Measurements from ENCODE around the gene CPNE7. TPM values are rescaled to one million over a fixed set of nuclear protein-coding genes. Genes with fewer than 3 reads are reported as not detected.

The CPNE7 gene
- total and polyA plus RNA-seq, 2 donors (not counting 1 experiment from before 2014, with no cell fraction given): 0.51 to 0.76 TPM

DNA sequence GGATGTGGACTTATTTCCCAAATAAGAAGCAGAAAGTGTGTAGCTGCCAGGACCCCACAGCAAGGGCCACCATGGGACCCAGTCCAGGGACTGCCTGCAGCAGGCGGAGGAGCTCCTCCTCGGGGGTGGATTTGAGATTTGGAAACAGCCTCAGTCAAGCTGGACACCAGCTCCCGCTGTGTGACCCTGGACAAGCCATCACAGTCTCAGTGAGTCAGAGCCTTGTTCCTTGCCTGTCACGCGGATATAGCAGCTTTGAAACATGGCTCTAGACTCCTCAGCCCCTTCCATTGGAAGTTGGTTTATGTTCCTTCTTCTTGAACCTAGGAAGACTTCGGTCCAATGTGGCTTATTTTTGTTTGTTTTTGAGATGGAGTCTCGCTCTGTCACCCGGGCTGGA is 25.4 kb downstream of the CPNE7 start:
- no peak overlapping the region for H2AFZ ChIP-seq (ENCODE audit: insufficient read depth, low read depth, low read length, poor library complexity, severe bottlenecking)
- no peaks in the 10 kb centered on the region for H3K9me3 ChIP-seq (ENCODE audit: control extremely low read depth in 1 of 3, control insufficient read depth in 2 of 3, insufficient read depth in 1 of 3, low read length in 2 of 3)
- H3K27ac Mint-ChIP-seq: no peak overlapping the region
- H3K27me3 Mint-ChIP-seq: peaks cover 4% of the 10 kb centered on the region
- H3K4me3 ChIP-seq (ENCODE audit: control extremely low read depth in 1 of 5, extremely low read depth in 1 of 5, insufficient read depth in 1 of 5, low read depth in 2 of 5, low read length in 4 of 5): no peak overlapping the region
- ATAC-seq (ENCODE audit: low read depth): no peak
- ChIA-PET POLR2A (no interaction called here), CTCF (interaction anchor here (1.1 to 1.4 kb wide), 2 partner anchors 14 to 35 kb away, joined by 3 to 4 read pairs; no protein-coding TSS in a partner anchor)
- H3K4me1 Mint-ChIP-seq: peaks cover 7% of the 10 kb centered on the region
- no peaks in the 10 kb centered on the region for H3K36me3 ChIP-seq (replicated peaks in 1 of 2; ENCODE audit: control extremely low read depth in 1 of 2, control insufficient read depth in 1 of 2, extremely low read depth in 1 of 2, insufficient read depth in 2 of 2, low read length in 1 of 2)
- H3K4me2 ChIP-seq (replicated peaks; ENCODE audit: low read depth, low read length, poor library complexity, severe bottlenecking): no peak overlapping the region
- H3K79me2 ChIP-seq (ENCODE audit: control insufficient read depth, insufficient read depth, low read length): no peaks in the 10 kb centered on the region
- no peak for DNase-seq
- no peak overlapping the region for H3K9ac ChIP-seq (ENCODE audit: low read length)
- TF ChIP-seq CTCF (IDR thresholded peaks at IDR 0.05): no peak
- no peak for TF ChIP-seq EZH2 (IDR thresholded peaks at IDR 0.05; ENCODE audit: borderline replicate concordance, insufficient read depth, low read depth, low read length, poor library complexity, severe bottlenecking)
- H4K20me1 ChIP-seq (ENCODE audit: control insufficient read depth, insufficient read depth, low read length, poor library complexity, severe bottlenecking): no peaks in the 10 kb centered on the region
- H3K27me3 ChIP-seq (replicated peaks in 1 of 4; ENCODE audit: control extremely low read depth in 1 of 4, control insufficient read depth in 3 of 4, insufficient read depth in 4 of 4, low read length in 3 of 4): peaks cover 0 to 14% (median 0%) of the 10 kb centered on the region in 4 experiments
- 88% methylated on average over 8 of the region's 8 CpGs for WGBS (ENCODE audit: insufficient coverage)
- H3K9me3 Mint-ChIP-seq (ENCODE audit: insufficient read depth): no peaks in the 10 kb centered on the region
- peaks cover 7 to 10% of the 10 kb centered on the region in 2 donors for H3K4me1 ChIP-seq (ENCODE audit: control insufficient read depth in 2 of 2, insufficient read depth in 2 of 2, low read length in 2 of 2)
- H3K27ac ChIP-seq (ENCODE audit: low read length in 2 of 2): no peak overlapping the region
- intact Hi-C loops (cut with micrococcal nuclease): no loop called here
- H3K4me3 Mint-ChIP-seq: no peak overlapping the region

- CTCF ChIA-PET: interaction anchor here (1.1 to 1.4 kb wide), 3 partner anchors 13 to 39 kb away, joined by 3 to 6 read pairs (median 4); no protein-coding TSS in a partner anchor
- H3K27ac Mint-ChIP-seq: no peak overlapping the region
- Histone ChIP-seq H3K79me2 (ENCODE audit: control insufficient read depth, insufficient read depth, low read length) (no peaks in the 10 kb centered on the region), H3K36me3 (replicated peaks in 1 of 2; ENCODE audit: control extremely low read depth in 1 of 2, control insufficient read depth in 1 of 2, extremely low read depth in 1 of 2, insufficient read depth in 2 of 2, low read length in 1 of 2) (no peaks in the 10 kb centered on the region), H3K4me2 (replicated peaks; ENCODE audit: low read depth, low read length, poor library complexity, severe bottlenecking) (peak overlapping the region; percentile 57), H3K27ac (ENCODE audit: low read length in 2 of 2) (no peak overlapping the region), H4K20me1 (ENCODE audit: control insufficient read depth, insufficient read depth, low read length, poor library complexity, severe bottlenecking) (no peaks in the 10 kb centered on the region), H3K9ac (ENCODE audit: low read length) (no peak overlapping the region), H3K27me3 (replicated peaks in 1 of 4; ENCODE audit: control extremely low read depth in 1 of 4, control insufficient read depth in 3 of 4, insufficient read depth in 4 of 4, low read length in 3 of 4) (peaks cover 0 to 14% (median 0%) of the 10 kb centered on the region in 4 experiments), H3K4me1 (ENCODE audit: control insufficient read depth in 2 of 2, insufficient read depth in 2 of 2, low read length in 2 of 2) (peaks cover 7 to 10% of the 10 kb centered on the region in 2 donors), H3K9me3 (ENCODE audit: control extremely low read depth in 1 of 3, control insufficient read depth in 2 of 3, insufficient read depth in 1 of 3, low read length in 2 of 3) (no peaks in the 10 kb centered on the region), H2AFZ (ENCODE audit: insufficient read depth, low read depth, low read length, poor library complexity, severe bottlenecking) (no peak overlapping the region), H3K4me3 (ENCODE audit: control extremely low read depth in 1 of 5, extremely low read depth in 1 of 5, insufficient read depth in 1 of 5, low read depth in 2 of 5, low read length in 4 of 5) (no peak overlapping the region)
- peaks cover 4% of the 10 kb centered on the region for H3K27me3 Mint-ChIP-seq
- intact Hi-C loops (cut with micrococcal nuclease): no loop called here
- H3K9me3 Mint-ChIP-seq (ENCODE audit: insufficient read depth): no peaks in the 10 kb centered on the region
- DNase-seq (no peak), ATAC-seq (ENCODE audit: low read depth) (no peak)
- TF ChIP-seq EZH2 (IDR thresholded peaks at IDR 0.05; ENCODE audit: borderline replicate concordance, insufficient read depth, low read depth, low read length, poor library complexity, severe bottlenecking) (no peak), CTCF (IDR thresholded peaks at IDR 0.05) (no peak)
- H3K4me1 Mint-ChIP-seq: peaks cover 7% of the 10 kb centered on the region
- POLR2A ChIA-PET: interaction anchor here (0.8 kb wide), 1 partner anchor 81 kb away, joined by 3 read pairs; no protein-coding TSS in a partner anchor
- H3K4me3 Mint-ChIP-seq: no peak overlapping the region
- WGBS (ENCODE audit: insufficient coverage): 76% methylated on average over 22 of the region's 22 CpGs
These were observed 26.3 kb downstream of the CPNE7 start for GRCh38 chr16:89601906-89602272.

Data from B cell (primary cell).